GM21515 (cell line): ENCODE results near the gene LRRC32.
"Not testable (repeated sequence)": the region's sequence is repeated elsewhere in the genome, so short reads cannot be mapped to it uniquely, and the experiment has no call there.

Source experiments
- ATAC-seq: cut with Tn5 transposase; IDR thresholded peaks from one replicate; pipeline ENCODE4 v1.9.1; 2021; ENCODE audit not compliant: unreplicated experiment

LRRC32 gene

GRCh38 chr11:76616676-76617552 lies 53.6 kb downstream of the LRRC32 start:
- no peak for ATAC-seq

GRCh38 chr11:76615950-76616349 lies 54.6 kb downstream of the LRRC32 start:
- ATAC-seq = no peak

DNA sequence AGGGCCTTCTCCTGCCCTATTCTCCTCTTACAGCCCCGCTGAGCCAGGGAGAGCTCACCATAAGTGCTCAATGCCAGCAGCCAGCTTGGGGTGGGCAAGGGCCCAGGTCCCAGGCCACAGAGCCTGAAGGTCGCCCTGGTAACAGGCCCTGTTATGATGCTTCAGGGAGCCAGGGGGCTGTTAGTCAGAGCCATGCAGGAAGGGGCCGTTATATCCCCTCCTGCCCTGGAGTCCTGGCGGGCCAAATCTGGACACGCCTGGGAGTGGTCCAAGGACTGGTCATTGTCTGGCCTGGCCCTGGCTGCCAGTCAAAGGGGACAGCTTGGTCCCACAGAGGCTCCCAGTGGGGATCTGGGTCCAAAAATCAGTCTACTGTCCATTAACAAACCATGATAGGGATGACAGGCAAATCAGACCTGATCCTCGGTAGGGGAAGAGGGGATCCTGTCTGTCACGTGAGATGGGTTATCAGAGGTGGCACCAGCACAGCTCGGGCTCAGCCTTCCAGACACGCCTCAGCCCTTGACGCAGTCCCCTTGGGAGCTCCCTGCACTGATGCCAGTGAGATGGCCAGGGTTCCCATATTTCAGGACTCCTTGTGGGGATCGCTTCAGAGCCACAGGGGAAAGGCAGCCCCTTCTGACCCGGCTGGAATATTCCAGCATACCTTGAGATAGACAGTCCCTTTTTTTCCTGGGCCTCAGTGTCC lies 55.9 kb downstream of the LRRC32 start:
- ATAC-seq = no peak

DNA sequence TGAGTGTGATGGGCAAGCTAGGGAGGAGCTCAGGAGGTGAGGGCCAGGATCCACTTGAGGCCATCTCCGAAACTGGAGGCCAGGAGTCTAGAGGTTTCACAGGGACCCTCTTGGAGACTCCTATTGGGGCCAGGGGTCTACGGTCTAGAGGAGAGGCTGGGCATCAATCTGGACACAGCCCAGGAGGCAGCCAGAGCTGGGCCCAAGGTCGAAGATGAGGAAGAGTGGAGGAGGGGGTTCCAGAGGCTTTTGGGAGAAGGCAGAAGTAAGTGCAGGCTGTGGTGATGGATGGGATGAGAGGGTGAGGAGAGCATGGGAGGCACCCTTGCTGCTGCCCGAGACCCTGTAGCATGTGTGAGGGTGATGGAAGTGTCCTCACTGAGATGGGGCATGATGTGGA lies 56.6 kb downstream of the LRRC32 start:
- ATAC-seq = no peak

- no peak for ATAC-seq
Measured at GRCh38 chr11:76612226-76612625, 58.3 kb downstream of the LRRC32 start.

DNA sequence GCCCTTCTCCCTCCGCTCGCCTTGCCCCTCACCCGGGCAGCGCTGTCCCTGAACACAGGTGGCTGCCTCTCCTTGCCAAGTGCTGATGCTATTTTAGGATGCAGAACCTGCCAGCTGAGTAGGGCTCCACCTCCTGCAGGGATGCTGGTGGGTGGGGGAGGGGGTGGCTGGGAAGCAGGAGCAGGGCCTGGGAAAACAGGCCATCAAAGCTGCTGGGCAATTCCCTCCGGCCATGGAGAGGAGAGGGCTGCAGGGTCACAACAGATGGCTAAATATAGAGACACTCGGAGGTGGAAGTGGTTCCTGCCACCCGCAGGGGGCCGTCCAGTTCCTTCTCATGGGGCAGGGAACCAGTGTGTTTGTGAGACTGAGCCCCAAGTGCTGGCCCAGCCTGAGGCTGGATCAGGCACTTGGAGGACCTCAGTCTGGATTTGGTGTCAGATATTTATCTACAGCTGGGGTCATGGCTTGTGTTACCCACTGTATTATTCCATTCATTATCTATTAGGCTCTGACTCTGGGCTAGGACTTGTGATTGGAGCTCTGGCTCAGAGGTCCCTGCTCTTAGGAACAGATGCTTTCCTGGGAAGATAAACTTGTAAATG lies 59.6 kb downstream of the LRRC32 start:
- no peak for ATAC-seq

DNA sequence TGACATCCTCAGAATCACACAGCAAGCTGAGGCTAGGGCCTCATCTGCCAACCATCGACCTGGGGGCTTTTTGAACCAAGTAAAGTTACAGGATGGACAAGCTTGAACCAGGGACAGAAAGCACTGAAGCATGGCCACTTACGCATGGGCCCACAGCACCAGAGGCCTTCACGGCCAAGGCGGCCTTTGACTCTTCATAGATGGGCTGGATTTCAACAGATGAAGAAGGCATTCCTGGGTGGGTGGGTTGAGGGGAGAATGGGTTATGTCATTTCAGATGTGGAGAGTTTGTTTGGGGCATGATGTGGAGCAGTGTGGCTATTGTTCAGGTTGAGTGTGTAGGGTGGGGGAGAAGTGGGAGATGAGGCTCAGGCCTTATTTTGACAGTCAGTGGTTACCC lies 60.2 kb downstream of the LRRC32 start:
- ATAC-seq = no peak

GRCh38 chr11:76609736-76610370 lies 60.7 kb downstream of the LRRC32 start:
- no peak for ATAC-seq

- not testable (repeated sequence) for ATAC-seq
Measured at GRCh38 chr11:76608879-76609460, 61.6 kb downstream of the LRRC32 start.

- ATAC-seq = not testable (repeated sequence)
Measured at GRCh38 chr11:76608228-76608627, 62.3 kb downstream of the LRRC32 start.
